Panc1 (cell line): Measurements from ENCODE around the gene CLIC1. TPM values are rescaled to one million over a fixed set of nuclear protein-coding genes. Genes with fewer than 3 reads are reported as not detected.

Experiments used
- ATAC-seq: fragments of 200-7000 bp; cut with Tn5 transposase; 2 replicates; pipeline ENCODE4 v1.9.1; 2020; ENCODE audit warnings: mild to moderate bottlenecking, moderate library complexity
- BruUV-seq: library from RNA; stranded (reverse); fragments of 400-500 nt; replicated peaks from 2 replicates; lab custom pipeline; 2021; lab: Mats Ljungman, UMichigan
- CTCF ChIA-PET: fragments of 300-600 bp; sonication (Branson Sonifier 250); formaldehyde crosslinking; loops from one replicate; lab custom pipeline; 2022; ENCODE audit warnings: antibody characterized with exemption; lab: Charles Lee
- POLR2A ChIA-PET: fragments of 300-600 bp; sonication (Branson Sonifier 250); formaldehyde crosslinking; loops from one replicate; lab custom pipeline; 2022; ENCODE audit warnings: antibody characterized with exemption; lab: Charles Lee
- DNase-seq: peaks from one replicate; pipeline ENCODE4 v3.0.0-alpha.2; 2010; ENCODE audit warnings: low read depth, low spot score
- H3K27ac ChIP-seq: 2 replicates; pipeline ENCODE4 v1.5.1; 2011; ENCODE audit warnings: mild to moderate bottlenecking, low read length, inconsistent platforms
- H3K27me3 ChIP-seq: fragments of 200-500 bp; sonication (Bioruptor generic); 2 replicates; pipeline ENCODE4 v1.6.0; 2014; ENCODE audit warnings: low read length, inconsistent platforms; ENCODE audit not compliant: control insufficient read depth, insufficient read depth
- H3K36me3 ChIP-seq: fragments of 200-500 bp; sonication (Bioruptor generic); 2 replicates; pipeline ENCODE4 v1.5.1; 2014; ENCODE audit warnings: inconsistent platforms, mild to moderate bottlenecking, low read length, moderate library complexity; ENCODE audit not compliant: control insufficient read depth, insufficient read depth
- H3K4me1 ChIP-seq: 2 replicates; pipeline ENCODE4 v1.5.1; 2011; ENCODE audit warnings: inconsistent platforms, mild to moderate bottlenecking, low read length, moderate library complexity; ENCODE audit not compliant: control insufficient read depth, insufficient read depth
- H3K4me3 ChIP-seq, 2 experiments: 2 replicates each; pipeline ENCODE4 v1.5.1; 2011 to 2012; ENCODE audit warnings: low read depth in 2 of 2, low read length in 2 of 2, mild to moderate bottlenecking in 2 of 2, inconsistent platforms in 1 of 2, moderate library complexity in 1 of 2
- H3K9me3 ChIP-seq: fragments of 200-500 bp; sonication (Bioruptor generic); 2 replicates; pipeline ENCODE4 v1.5.1; 2014; ENCODE audit warnings: low read depth, mild to moderate bottlenecking, inconsistent platforms, low read length, moderate library complexity; ENCODE audit not compliant: control insufficient read depth, insufficient read depth
- CTCF ChIP-seq: fragments of 450-650 bp; IDR thresholded peaks from 2 replicates; pipeline ENCODE4 v1.5.1; 2017; ENCODE audit warnings: mild to moderate bottlenecking
- POLR2AphosphoS5 ChIP-seq: IDR thresholded peaks from 2 replicates; pipeline ENCODE4 v1.6.1; 2012; ENCODE audit warnings: mild to moderate bottlenecking, low read depth, low read length, moderate library complexity
- REST ChIP-seq, 2 experiments: IDR thresholded peaks; 2 replicates each; pipeline ENCODE4 v1.6.1; 2011 to 2012; ENCODE audit warnings: low read depth in 2 of 2, control low read depth in 1 of 2, low read length in 1 of 2, mild to moderate bottlenecking in 1 of 2, moderate library complexity in 1 of 2; ENCODE audit not compliant: insufficient read depth in 1 of 2
- SIN3A ChIP-seq: IDR thresholded peaks from 2 replicates; pipeline ENCODE4 v1.6.1; 2012; ENCODE audit warnings: low read depth, mild to moderate bottlenecking, low read length, moderate library complexity, borderline replicate concordance; ENCODE audit not compliant: insufficient read depth
- TCF7L2 ChIP-seq: IDR thresholded peaks from 2 replicates; pipeline ENCODE4 v1.6.1; 2011; ENCODE audit warnings: mild to moderate bottlenecking, low read depth, low read length, inconsistent platforms
- in situ Hi-C: cut with HindIII; loops from 2 replicates; pipeline ENCODE4 v1.10.0; 2016; ENCODE audit warnings: low sequenced_read_pairs, low pct_unique_long_range_greater_than_20kb
- intact Hi-C: fragments of 100-400 bp; cut with micrococcal nuclease; formaldehyde crosslinking; loops from one replicate; pipeline ENCODE4 v1.10.0; 2022; ENCODE audit not compliant: unreplicated experiment
- total RNA-seq: library from RNA; stranded (reverse); gene quantifications from one replicate; pipeline ENCODE4 v1.2.1, GENCODE V29; 2021; ENCODE audit not compliant: unreplicated experiment

CLIC1 gene
- total RNA-seq, 1 experiment from 2014 or later: 583 TPM

- BruUV-seq: no TSS peak
- Histone ChIP-seq H3K4me3 (no peak overlapping the region), H3K4me1 (no peaks in the 10 kb centered on the region), H3K36me3 (no peaks in the 10 kb centered on the region), H3K27me3 (no peaks in the 10 kb centered on the region), H3K27ac (no peak overlapping the region), H3K9me3 (no peaks in the 10 kb centered on the region)
- no peak for ATAC-seq
- CTCF ChIA-PET: no interaction called here
- TF ChIP-seq SIN3A: no peak
- TF ChIP-seq POLR2AphosphoS5: no peak
- no peak for TF ChIP-seq REST (IDR thresholded peaks at IDR 0.05; ENCODE audit: insufficient read depth in 1 of 2, low read depth in 2 of 2, low read length in 1 of 2)
- no peak for TF ChIP-seq TCF7L2
- no peak for TF ChIP-seq CTCF
- intact Hi-C loops (no loop called here), in situ Hi-C loops (no loop called here)
- DNase-seq: no peak
- POLR2A ChIA-PET: no interaction called here
Measured at GRCh38 chr6:31765559-31765909, 29.2 kb upstream of the CLIC1 start.

- in situ Hi-C loops (no loop called here), intact Hi-C loops (no loop called here)
- BruUV-seq: TSS peak; percentile 64
- ChIA-PET CTCF (interaction anchor here (0.5 kb wide), 1 partner anchor 19 kb away, joined by 5 read pairs; no protein-coding TSS in a partner anchor), POLR2A (no interaction called here)
- H3K4me3 ChIP-seq: no peak overlapping the region
- no peaks in the 10 kb centered on the region for H3K36me3 ChIP-seq
- H3K27me3 ChIP-seq: no peaks in the 10 kb centered on the region
- no peak for DNase-seq
- H3K27ac ChIP-seq: no peak overlapping the region
- H3K4me1 ChIP-seq: no peaks in the 10 kb centered on the region
- no peak for TF ChIP-seq POLR2AphosphoS5
- no peak for TF ChIP-seq REST (IDR thresholded peaks at IDR 0.05; ENCODE audit: insufficient read depth in 1 of 2, low read depth in 2 of 2, low read length in 1 of 2)
- TF ChIP-seq TCF7L2: no peak
- no peak for TF ChIP-seq SIN3A
- no peak for TF ChIP-seq CTCF
- ATAC-seq: no peak
- H3K9me3 ChIP-seq: no peaks in the 10 kb centered on the region
Measured at GRCh38 chr6:31764198-31764597, 27.9 kb upstream of the CLIC1 start.
